Measurements from ENCODE around the gene ADGRD2. TPM values are rescaled to one million over a fixed set of nuclear protein-coding genes. Genes with fewer than 3 reads are reported as not detected.

ADGRD2 gene
- total and polyA plus RNA-seq, 2 of the 13 experiments (the other 11 are each of a cell fraction or from before 2014, with no cell fraction given): not detected

DNA sequence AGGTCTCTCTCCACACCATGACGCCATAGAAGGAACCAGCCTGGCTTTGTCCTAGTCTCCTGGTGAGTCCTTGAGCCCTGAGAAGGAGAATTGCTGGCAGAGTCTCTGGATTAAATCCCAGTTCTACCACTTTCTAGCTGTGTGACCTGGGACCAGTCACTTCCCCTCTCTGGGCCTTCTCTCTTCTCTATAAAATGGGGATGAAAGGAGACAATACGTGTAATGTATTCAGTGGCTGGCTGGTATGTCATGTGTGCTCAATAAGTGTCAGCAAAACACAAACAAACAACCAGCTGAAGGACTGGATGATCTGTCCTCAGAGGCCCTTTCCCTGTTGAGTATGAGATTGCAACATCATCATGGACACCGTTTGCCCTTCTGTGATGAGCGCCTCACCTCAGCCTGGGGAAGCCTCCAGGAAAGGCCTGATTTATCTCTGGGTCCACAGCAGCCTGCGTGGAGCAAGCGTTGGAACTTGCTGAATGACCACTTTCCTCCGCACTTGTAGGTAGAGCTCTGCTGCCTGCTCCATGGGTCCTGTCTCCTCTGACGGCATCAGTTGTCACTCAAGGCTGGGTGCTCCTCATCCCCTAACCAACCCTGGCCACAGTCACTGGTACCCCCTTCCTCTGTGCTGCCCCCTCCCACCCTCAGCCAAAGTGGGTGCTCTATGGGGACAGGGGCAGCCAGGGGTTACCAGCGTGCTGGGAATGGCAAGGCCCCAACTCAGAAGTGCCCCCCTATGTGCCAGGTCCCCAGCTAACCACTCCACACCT, 60.6 kb downstream of the ADGRD2 start (continued):
- no peak for TF ChIP-seq MIXL1 (CRISPR knock-in tag; IDR thresholded peaks at IDR 0.05)
- TF ChIP-seq, protein P1, sequence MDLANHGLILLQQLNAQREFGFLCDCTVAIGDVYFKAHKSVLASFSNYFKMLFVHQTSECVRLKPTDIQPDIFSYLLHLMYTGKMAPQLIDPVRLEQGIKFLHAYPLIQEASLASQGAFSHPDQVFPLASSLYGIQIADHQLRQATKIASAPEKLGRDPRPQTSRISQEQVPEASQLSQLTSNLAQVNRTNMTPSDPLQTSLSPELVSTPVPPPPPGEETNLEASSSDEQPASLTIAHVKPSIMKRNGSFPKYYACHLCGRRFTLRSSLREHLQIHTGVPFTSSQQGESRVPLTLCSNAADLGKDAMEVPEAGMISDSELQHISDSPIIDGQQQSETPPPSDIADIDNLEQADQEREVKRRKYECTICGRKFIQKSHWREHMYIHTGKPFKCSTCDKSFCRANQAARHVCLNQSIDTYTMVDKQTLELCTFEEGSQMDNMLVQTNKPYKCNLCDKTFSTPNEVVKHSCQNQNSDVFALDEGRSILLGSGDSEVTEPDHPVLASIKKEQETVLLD (CRISPR knock-in tag; IDR thresholded peaks at IDR 0.05; ENCODE audit: low read depth): no peak
- TF ChIP-seq SOX13 (IDR thresholded peaks at IDR 0.05): peak; percentile 40; the same call in 1 of the 2 replicates
- TF ChIP-seq SOX13 (CRISPR knock-in tag; conservative IDR thresholded peaks at IDR 0.05 in 1 of 2, IDR thresholded peaks at IDR 0.05 in 1 of 2): peak in 1 of 2 experiments; percentile 82; a peak in 2 of 4 replicates
- no peak for TF ChIP-seq EHMT2 (IDR thresholded peaks at IDR 0.05; ENCODE audit: borderline replicate concordance, low read depth, low read length)
- TF ChIP-seq ZNF615 (CRISPR knock-in tag; IDR thresholded peaks at IDR 0.05; ENCODE audit: borderline replicate concordance): no peak
- no peak for TF ChIP-seq SRSF4 (IDR thresholded peaks at IDR 0.05; ENCODE audit: low read depth, low read length, poor library complexity, severe bottlenecking)
- no peak for TF ChIP-seq ZFYVE20 (CRISPR knock-in tag; IDR thresholded peaks at IDR 0.05; ENCODE audit: borderline replicate concordance, low read depth)
- 0 out of 2 replicates have a peak, but pooled peaks have one; percentile 1 for TF ChIP-seq SAFB2 (CRISPR knock-in tag; IDR thresholded peaks at IDR 0.05; ENCODE audit: borderline replicate concordance, low read depth)
- peak; percentile 81 for TF ChIP-seq FOXA3 (CRISPR knock-in tag; IDR thresholded peaks at IDR 0.05)
- TF ChIP-seq, protein P2, sequence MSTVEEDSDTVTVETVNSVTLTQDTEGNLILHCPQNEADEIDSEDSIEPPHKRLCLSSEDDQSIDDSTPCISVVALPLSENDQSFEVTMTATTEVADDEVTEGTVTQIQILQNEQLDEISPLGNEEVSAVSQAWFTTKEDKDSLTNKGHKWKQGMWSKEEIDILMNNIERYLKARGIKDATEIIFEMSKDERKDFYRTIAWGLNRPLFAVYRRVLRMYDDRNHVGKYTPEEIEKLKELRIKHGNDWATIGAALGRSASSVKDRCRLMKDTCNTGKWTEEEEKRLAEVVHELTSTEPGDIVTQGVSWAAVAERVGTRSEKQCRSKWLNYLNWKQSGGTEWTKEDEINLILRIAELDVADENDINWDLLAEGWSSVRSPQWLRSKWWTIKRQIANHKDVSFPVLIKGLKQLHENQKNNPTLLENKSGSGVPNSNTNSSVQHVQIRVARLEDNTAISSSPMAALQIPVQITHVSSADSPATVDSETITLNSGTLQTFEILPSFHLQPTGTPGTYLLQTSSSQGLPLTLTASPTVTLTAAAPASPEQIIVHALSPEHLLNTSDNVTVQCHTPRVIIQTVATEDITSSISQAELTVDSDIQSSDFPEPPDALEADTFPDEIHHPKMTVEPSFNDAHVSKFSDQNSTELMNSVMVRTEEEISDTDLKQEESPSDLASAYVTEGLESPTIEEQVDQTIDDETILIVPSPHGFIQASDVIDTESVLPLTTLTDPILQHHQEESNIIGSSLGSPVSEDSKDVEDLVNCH (CRISPR knock-in tag; IDR thresholded peaks at IDR 0.05): no peak
- no peak; the same call in 1 of the 2 replicates for TF ChIP-seq ZNF460 (CRISPR knock-in tag; IDR thresholded peaks at IDR 0.05; ENCODE audit: borderline replicate concordance)
- TF ChIP-seq SP4 (CRISPR knock-in tag; IDR thresholded peaks at IDR 0.05): no peak
- TF ChIP-seq ZNF136 (CRISPR knock-in tag; IDR thresholded peaks at IDR 0.05; ENCODE audit: low read depth): no peak
- no peak for TF ChIP-seq ZNF790 (CRISPR knock-in tag; IDR thresholded peaks at IDR 0.05; ENCODE audit: borderline replicate concordance)
- TF ChIP-seq CBX2 (IDR thresholded peaks at IDR 0.05; ENCODE audit: low read depth, low read length): no peak
- no peak for TF ChIP-seq CBX2 (CRISPR knock-in tag; IDR thresholded peaks at IDR 0.05; ENCODE audit: low read depth)
- TF ChIP-seq TOE1 (CRISPR knock-in tag; IDR thresholded peaks at IDR 0.05): no peak
- TF ChIP-seq ZNF350 (CRISPR knock-in tag; IDR thresholded peaks at IDR 0.05; ENCODE audit: borderline replicate concordance, low read depth): peak; percentile 45; the same call in 1 of the 2 replicates
- peak; percentile 36; the same call in 1 of the 2 replicates for TF ChIP-seq NRL (CRISPR knock-in tag; IDR thresholded peaks at IDR 0.05; ENCODE audit: borderline replicate concordance)
- TF ChIP-seq ZNF30 (CRISPR knock-in tag; IDR thresholded peaks at IDR 0.05): no peak
- no peak for TF ChIP-seq ZNF180 (CRISPR knock-in tag; IDR thresholded peaks at IDR 0.05; ENCODE audit: borderline replicate concordance, low read depth)
- peak; percentile 84 for TF ChIP-seq TEAD3 (CRISPR knock-in tag; optimal IDR thresholded peaks at IDR 0.05; ENCODE audit: borderline replicate concordance)
- no peak for TF ChIP-seq ZNF205 (CRISPR knock-in tag; IDR thresholded peaks at IDR 0.05)
- 0 out of 2 replicates have a peak, but pooled peaks have one; percentile 14 for TF ChIP-seq MXD4 (CRISPR knock-in tag; IDR thresholded peaks at IDR 0.05)
- no peak for TF ChIP-seq JDP2 (CRISPR knock-in tag; IDR thresholded peaks at IDR 0.05; ENCODE audit: borderline replicate concordance)

All from HepG2 (cell line).